Measurements from ENCODE around the gene VSTM5. TPM values are rescaled to one million over a fixed set of nuclear protein-coding genes. Genes with fewer than 3 reads are reported as not detected.
A peak's percentile ranks its signal among the peaks of the same experiment; 100 is the strongest.

Gene VSTM5
- total RNA-seq, 1 experiment from 2014 or later, result not detected

GRCh38 chr11:93773045-93773477 is 77.4 kb downstream of the VSTM5 start:
- H2BK15ac ChIP-seq (ENCODE audit: low read depth, low read length), result no peak overlapping the region
- Mint-ChIP-seq H3K27me3 (ENCODE audit: low read depth) (no peaks in the 10 kb centered on the region), H3K4me1 (peaks cover 0 to 6% of the 10 kb centered on the region in 2 experiments; a peak in 3 of 4 replicates), H3K4me3 (no peak overlapping the region), H3K27ac (no peak overlapping the region), H3K9me3 (no peaks in the 10 kb centered on the region), H3K36me3 (ENCODE audit: insufficient read depth in 1 of 3, low read depth in 3 of 3) (peaks cover 0 to 2% (median 0%) of the 10 kb centered on the region in 3 experiments; a peak in 2 of 7 replicates)
- H3K79me2 ChIP-seq (ENCODE audit: insufficient read depth, low read length), result no peaks in the 10 kb centered on the region
- H4K5ac ChIP-seq (ENCODE audit: insufficient read length, low read depth, low read length), result no peak overlapping the region
- no CpG with 5 or more reads among the region's 3 CpGs for WGBS (ENCODE audit: extremely low coverage, insufficient read length, low lambda C conversion rate)
- no peak overlapping the region for H2AK5ac ChIP-seq (ENCODE audit: insufficient read length, low read length)
- no peaks in the 10 kb centered on the region for H3K23me2 ChIP-seq (ENCODE audit: insufficient read length, low read depth, low read length, poor library complexity, severe bottlenecking)
- no peak overlapping the region for H3K4me2 ChIP-seq (ENCODE audit: insufficient read depth, insufficient read length, low read length)
- no peaks in the 10 kb centered on the region for H3K9me3 ChIP-seq (ENCODE audit: control insufficient read depth, low read depth, low read length)
- H2AFZ ChIP-seq (ENCODE audit: low read length), result no peak overlapping the region
- H3K56ac ChIP-seq (ENCODE audit: insufficient read length, low read depth, low read length), result no peak overlapping the region
- no peak overlapping the region for H2BK120ac ChIP-seq (ENCODE audit: low read depth, low read length, poor library complexity, severe bottlenecking)
- no peak overlapping the region for H2BK20ac ChIP-seq (ENCODE audit: low read depth, low read length, poor library complexity, severe bottlenecking)
- no peaks in the 10 kb centered on the region for H4K20me1 ChIP-seq (ENCODE audit: control insufficient read depth, insufficient read depth, insufficient read length)
- H3K9ac ChIP-seq (ENCODE audit: extremely low read depth, insufficient read length, low read length), result no peak overlapping the region
- H4K91ac ChIP-seq (ENCODE audit: insufficient read length, low read depth, low read length), result no peak overlapping the region
- no peak overlapping the region for H3K23ac ChIP-seq (ENCODE audit: insufficient read length, low read depth, low read length)
- H3K27ac ChIP-seq (ENCODE audit: insufficient read length, low read depth, low read length), result no peak overlapping the region
- H3T11ph ChIP-seq (ENCODE audit: low read length), result no peak overlapping the region
- no peaks in the 10 kb centered on the region for H3K4me1 ChIP-seq (ENCODE audit: insufficient read depth, low read length)
- no peak overlapping the region for H2BK12ac ChIP-seq (ENCODE audit: insufficient read length, low read depth, low read length)
- no peak overlapping the region for H3K18ac ChIP-seq (ENCODE audit: insufficient read length, low read depth, low read length)
- no peak overlapping the region for H4K8ac ChIP-seq (replicated peaks; ENCODE audit: insufficient read length, low read depth, low read length)
- no peak overlapping the region for H3K14ac ChIP-seq (ENCODE audit: insufficient read depth, low read length)
- no peak overlapping the region for H2BK5ac ChIP-seq (ENCODE audit: insufficient read length, low read length)
- no peaks in the 10 kb centered on the region; the same call in 1 of the 2 replicates for H3K27me3 ChIP-seq (ENCODE audit: insufficient read depth, low read length)
- H3K79me1 ChIP-seq (ENCODE audit: insufficient read depth, low read depth, low read length, poor library complexity, severe bottlenecking), result no peaks in the 10 kb centered on the region
- TF ChIP-seq, protein P1, sequence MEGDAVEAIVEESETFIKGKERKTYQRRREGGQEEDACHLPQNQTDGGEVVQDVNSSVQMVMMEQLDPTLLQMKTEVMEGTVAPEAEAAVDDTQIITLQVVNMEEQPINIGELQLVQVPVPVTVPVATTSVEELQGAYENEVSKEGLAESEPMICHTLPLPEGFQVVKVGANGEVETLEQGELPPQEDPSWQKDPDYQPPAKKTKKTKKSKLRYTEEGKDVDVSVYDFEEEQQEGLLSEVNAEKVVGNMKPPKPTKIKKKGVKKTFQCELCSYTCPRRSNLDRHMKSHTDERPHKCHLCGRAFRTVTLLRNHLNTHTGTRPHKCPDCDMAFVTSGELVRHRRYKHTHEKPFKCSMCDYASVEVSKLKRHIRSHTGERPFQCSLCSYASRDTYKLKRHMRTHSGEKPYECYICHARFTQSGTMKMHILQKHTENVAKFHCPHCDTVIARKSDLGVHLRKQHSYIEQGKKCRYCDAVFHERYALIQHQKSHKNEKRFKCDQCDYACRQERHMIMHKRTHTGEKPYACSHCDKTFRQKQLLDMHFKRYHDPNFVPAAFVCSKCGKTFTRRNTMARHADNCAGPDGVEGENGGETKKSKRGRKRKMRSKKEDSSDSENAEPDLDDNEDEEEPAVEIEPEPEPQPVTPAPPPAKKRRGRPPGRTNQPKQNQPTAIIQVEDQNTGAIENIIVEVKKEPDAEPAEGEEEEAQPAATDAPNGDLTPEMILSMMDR (conservative IDR thresholded peaks at IDR 0.05), result no peak
- peak; percentile 72 for DNase-seq
- H3K4ac ChIP-seq (ENCODE audit: low read depth, low read length), result no peak overlapping the region
